ENCODE data around the gene IL1RL1.

IL1RL1 gene

DNA sequence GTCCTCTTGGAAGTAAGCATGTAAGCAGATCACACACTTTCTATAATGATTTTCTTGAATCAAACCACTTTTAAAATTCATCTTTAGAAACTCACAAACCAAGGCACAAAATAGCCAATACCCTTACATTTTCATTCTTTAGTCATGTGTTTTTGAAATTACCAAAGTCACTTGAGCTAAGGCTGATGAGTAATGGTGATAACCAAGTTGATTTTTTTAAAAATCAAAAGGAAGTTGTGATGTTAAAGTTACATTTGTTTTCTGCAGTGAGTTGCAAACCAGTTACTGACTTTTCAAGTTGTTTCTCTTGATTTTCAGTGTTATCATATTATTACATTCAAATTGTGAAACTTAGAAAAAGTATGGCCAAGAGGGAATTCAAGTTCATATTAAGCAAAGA lies 90.1 kb downstream of the IL1RL1 start:
- no peak overlapping the region for H3K27ac ChIP-seq (ENCODE audit: low read length)
- H3K9me3 ChIP-seq (ENCODE audit: control insufficient read depth in 1 of 2, low read length in 2 of 2) = no peaks in the 10 kb centered on the region

More for the DNA sequence above, 90.1 kb downstream of the IL1RL1 start:
- Histone ChIP-seq H3K4me1 (ENCODE audit: control insufficient read depth in 1 of 2, insufficient read depth in 2 of 2, low read length in 2 of 2) (no peaks in the 10 kb centered on the region), H3K4me3 (ENCODE audit: low read depth in 1 of 2, low read length in 2 of 2) (no peak overlapping the region), H3K27me3 (ENCODE audit: low read depth, low read length) (no peaks in the 10 kb centered on the region), H3K36me3 (ENCODE audit: control insufficient read depth in 1 of 2, insufficient read depth in 2 of 2, low read length in 2 of 2) (no peaks in the 10 kb centered on the region)

Measured in muscle layer of duodenum (tissue), 2 donors.